Keratinocyte (primary cell): ENCODE results near the gene ERC1.

Experiments
- EZH2 ChIP-seq: IDR thresholded peaks from one replicate; pipeline ENCODE4 v1.6.1; 2012; ENCODE audit warnings: inconsistent platforms, mild to moderate bottlenecking, low read length, moderate library complexity
- TF ChIP-seq, protein P1 (sequence below), 3 experiments: IDR thresholded peaks in 1 of 3; conservative IDR thresholded peaks in 1 of 3; optimal IDR thresholded peaks in 1 of 3; 2 replicates in 2 of 3; 3 replicates in 1 of 3; pipeline versions ENCODE3 to v1.5.1; 2011; ENCODE audit warnings: low read length in 3 of 3, mild to moderate bottlenecking in 3 of 3, moderate library complexity in 2 of 3, control low read depth in 1 of 3, inconsistent platforms in 1 of 3; ENCODE audit not compliant: insufficient read depth in 2 of 3; ENCODE audit errors: extremely low read depth in 1 of 3

DNA sequence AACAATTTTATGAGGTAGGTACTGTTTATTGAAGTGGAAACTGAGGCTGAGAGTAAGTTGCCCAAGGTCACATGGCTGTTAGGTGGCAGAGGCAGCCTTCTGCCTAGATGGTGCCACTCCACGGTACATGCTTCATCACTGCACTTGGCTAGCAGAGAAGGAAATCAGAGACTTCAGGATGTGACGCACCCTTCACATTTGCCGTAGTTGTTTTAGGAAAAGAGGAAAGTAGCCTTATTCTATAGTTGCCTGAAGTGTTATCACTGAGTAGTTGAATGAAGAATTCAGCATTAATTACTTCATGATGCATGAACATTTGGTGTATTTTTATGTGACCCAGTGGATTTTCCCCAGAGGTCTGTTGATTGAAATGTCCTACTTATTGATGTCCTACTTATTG lies 55.7 kb downstream of the ERC1 start:
- TF ChIP-seq, protein P1, sequence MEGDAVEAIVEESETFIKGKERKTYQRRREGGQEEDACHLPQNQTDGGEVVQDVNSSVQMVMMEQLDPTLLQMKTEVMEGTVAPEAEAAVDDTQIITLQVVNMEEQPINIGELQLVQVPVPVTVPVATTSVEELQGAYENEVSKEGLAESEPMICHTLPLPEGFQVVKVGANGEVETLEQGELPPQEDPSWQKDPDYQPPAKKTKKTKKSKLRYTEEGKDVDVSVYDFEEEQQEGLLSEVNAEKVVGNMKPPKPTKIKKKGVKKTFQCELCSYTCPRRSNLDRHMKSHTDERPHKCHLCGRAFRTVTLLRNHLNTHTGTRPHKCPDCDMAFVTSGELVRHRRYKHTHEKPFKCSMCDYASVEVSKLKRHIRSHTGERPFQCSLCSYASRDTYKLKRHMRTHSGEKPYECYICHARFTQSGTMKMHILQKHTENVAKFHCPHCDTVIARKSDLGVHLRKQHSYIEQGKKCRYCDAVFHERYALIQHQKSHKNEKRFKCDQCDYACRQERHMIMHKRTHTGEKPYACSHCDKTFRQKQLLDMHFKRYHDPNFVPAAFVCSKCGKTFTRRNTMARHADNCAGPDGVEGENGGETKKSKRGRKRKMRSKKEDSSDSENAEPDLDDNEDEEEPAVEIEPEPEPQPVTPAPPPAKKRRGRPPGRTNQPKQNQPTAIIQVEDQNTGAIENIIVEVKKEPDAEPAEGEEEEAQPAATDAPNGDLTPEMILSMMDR (optimal IDR thresholded peaks at IDR 0.05 in 1 of 3, IDR thresholded peaks at IDR 0.05 in 1 of 3, conservative IDR thresholded peaks at IDR 0.05 in 1 of 3; ENCODE audit: extremely low read depth in 1 of 3, insufficient read depth in 2 of 3, low read length in 3 of 3) = no peak
- no peak for TF ChIP-seq EZH2
